Skeletal muscle tissue (tissue), 4 donors: ENCODE results near the gene HABP4. TPM values are rescaled to one million over a fixed set of nuclear protein-coding genes. Genes with fewer than 3 reads are reported as not detected.

Experiments used
- H3K27ac ChIP-seq: one replicate; pipeline ENCODE4 v1.7.0; 2013; ENCODE audit warnings: mild to moderate bottlenecking, low read depth, low read length, inconsistent platforms
- H3K27me3 ChIP-seq, 3 donors: one replicate each; pipeline ENCODE4 v1.7.0; 2013; ENCODE audit warnings: low read length in 3 of 3; ENCODE audit not compliant: control insufficient read depth in 3 of 3, insufficient read depth in 3 of 3
- H3K36me3 ChIP-seq, 3 donors: one replicate each; pipeline ENCODE4 v1.7.0; 2013; ENCODE audit warnings: low read length in 3 of 3; ENCODE audit not compliant: control insufficient read depth in 3 of 3, insufficient read depth in 3 of 3
- H3K4me1 ChIP-seq, 3 donors: one replicate each; pipeline ENCODE4 v1.7.0; 2013; ENCODE audit warnings: low read length in 3 of 3, mild to moderate bottlenecking in 3 of 3; ENCODE audit not compliant: control insufficient read depth in 3 of 3, insufficient read depth in 3 of 3
- H3K4me3 ChIP-seq, 3 donors: one replicate each; pipeline ENCODE4 v1.7.0; 2013; ENCODE audit warnings: low read length in 3 of 3
- H3K9ac ChIP-seq, 3 donors: one replicate each; pipeline ENCODE4 v1.7.0; 2013; ENCODE audit warnings: low read length in 3 of 3, mild to moderate bottlenecking in 3 of 3, moderate library complexity in 2 of 3, low read depth in 1 of 3
- H3K9me3 ChIP-seq, 3 donors: one replicate each; pipeline ENCODE4 v1.7.0; 2013; ENCODE audit warnings: low read length in 3 of 3; ENCODE audit not compliant: control insufficient read depth in 3 of 3
- total RNA-seq: library from RNA; depleted of rRNA; stranded (reverse); fragments of >200 nt; gene quantifications from one replicate; pipeline ENCODE4 v1.2.3, GENCODE V29; 2014
- donor health status: Osteomylitis.

HABP4 gene
- total RNA-seq, 1 donor from 2014 or later, result 8.4 TPM

- Histone ChIP-seq H3K4me1 (peaks cover 10 to 13% (median 11%) of the 10 kb centered on the region in 3 donors), H3K27me3 (no peaks in the 10 kb centered on the region), H3K4me3 (no peak overlapping the region), H3K9ac (no peak overlapping the region), H3K27ac (no peak overlapping the region), H3K9me3 (no peaks in the 10 kb centered on the region), H3K36me3 (peaks cover 17 to 30% (median 24%) of the 10 kb centered on the region in 3 donors)
Measured at GRCh38 chr9:96485280-96485679, 35.3 kb downstream of the HABP4 start.

GRCh38 chr9:96486386-96487028 lies 36.5 kb downstream of the HABP4 start:
- Histone ChIP-seq H3K27me3 (no peaks in the 10 kb centered on the region), H3K4me3 (peak overlapping the region in 2 of 3 donors; percentile 30 to 36), H3K4me1 (peaks cover 10 to 13% (median 11%) of the 10 kb centered on the region in 3 donors), H3K9me3 (no peaks in the 10 kb centered on the region), H3K9ac (peak overlapping the region in 1 of 3 donors; percentile 57), H3K36me3 (peaks cover 19 to 40% (median 33%) of the 10 kb centered on the region in 3 donors), H3K27ac (peak overlapping the region; percentile 68)

GRCh38 chr9:96487029-96487396 lies 37.0 kb downstream of the HABP4 start:
- Histone ChIP-seq H3K9me3 (no peaks in the 10 kb centered on the region), H3K9ac (peak overlapping the region in 1 of 3 donors; percentile 57), H3K4me3 (peak overlapping the region in 1 of 3 donors; percentile 36), H3K4me1 (peaks cover 10 to 13% (median 11%) of the 10 kb centered on the region in 3 donors), H3K27me3 (no peaks in the 10 kb centered on the region), H3K27ac (peak overlapping the region; percentile 68), H3K36me3 (peaks cover 24 to 45% (median 37%) of the 10 kb centered on the region in 3 donors)

GRCh38 chr9:96487949-96488348 lies 38.0 kb downstream of the HABP4 start:
- H3K36me3 ChIP-seq, result peaks cover 25 to 49% (median 39%) of the 10 kb centered on the region in 3 donors
- peak overlapping the region; percentile 1 for H3K27ac ChIP-seq
- H3K9ac ChIP-seq, result no peak overlapping the region
- H3K4me1 ChIP-seq, result peaks cover 10 to 13% (median 11%) of the 10 kb centered on the region in 3 donors
- no peak overlapping the region for H3K4me3 ChIP-seq
- no peaks in the 10 kb centered on the region for H3K27me3 ChIP-seq
- H3K9me3 ChIP-seq, result no peaks in the 10 kb centered on the region

- Histone ChIP-seq H3K9me3 (no peaks in the 10 kb centered on the region), H3K4me3 (no peak overlapping the region), H3K4me1 (peaks cover 10 to 15% (median 13%) of the 10 kb centered on the region in 3 donors), H3K9ac (no peak overlapping the region), H3K27me3 (no peaks in the 10 kb centered on the region), H3K36me3 (peaks cover 27 to 47% (median 38%) of the 10 kb centered on the region in 3 donors), H3K27ac (no peak overlapping the region)
Measured at GRCh38 chr9:96489482-96489979, 39.6 kb downstream of the HABP4 start.

- Histone ChIP-seq H3K27ac (no peak overlapping the region), H3K9me3 (no peaks in the 10 kb centered on the region), H3K4me3 (no peak overlapping the region), H3K27me3 (no peaks in the 10 kb centered on the region), H3K4me1 (peaks cover 10 to 15% (median 13%) of the 10 kb centered on the region in 3 donors), H3K36me3 (peaks cover 24 to 39% (median 31%) of the 10 kb centered on the region in 3 donors), H3K9ac (no peak overlapping the region)
Measured at GRCh38 chr9:96490534-96491078, 40.6 kb downstream of the HABP4 start.

- no peak overlapping the region for H3K4me3 ChIP-seq
- H3K27me3 ChIP-seq, result no peaks in the 10 kb centered on the region
Measured at GRCh38 chr9:96491079-96491879, 41.3 kb downstream of the HABP4 start.

GRCh38 chr9:96491880-96492525 lies 42.0 kb downstream of the HABP4 start:
- Histone ChIP-seq H3K36me3 (peaks cover 24 to 39% (median 31%) of the 10 kb centered on the region in 3 donors), H3K27ac (no peak overlapping the region)

More at GRCh38 chr9:96491079-96491879, 41.3 kb downstream of the HABP4 start:
- peaks cover 8 to 12% (median 9%) of the 10 kb centered on the region in 3 donors for H3K4me1 ChIP-seq
- no peak overlapping the region for H3K9ac ChIP-seq
- H3K27ac ChIP-seq, result no peak overlapping the region
- H3K36me3 ChIP-seq, result peaks cover 24 to 39% (median 31%) of the 10 kb centered on the region in 3 donors
- no peaks in the 10 kb centered on the region for H3K9me3 ChIP-seq

GRCh38 chr9:96492993-96493531 lies 43.1 kb downstream of the HABP4 start:
- Histone ChIP-seq H3K4me1 (peaks cover 0 to 3% (median 0%) of the 10 kb centered on the region in 3 donors), H3K4me3 (no peak overlapping the region), H3K9ac (no peak overlapping the region), H3K36me3 (peaks cover 24 to 39% (median 31%) of the 10 kb centered on the region in 3 donors), H3K27me3 (no peaks in the 10 kb centered on the region), H3K9me3 (no peaks in the 10 kb centered on the region), H3K27ac (no peak overlapping the region)

More at GRCh38 chr9:96491880-96492525, 42.0 kb downstream of the HABP4 start:
- no peak overlapping the region for H3K4me3 ChIP-seq
- H3K27me3 ChIP-seq, result no peaks in the 10 kb centered on the region
- peaks cover 1 to 4% (median 2%) of the 10 kb centered on the region in 3 donors for H3K4me1 ChIP-seq
- no peaks in the 10 kb centered on the region for H3K9me3 ChIP-seq
- H3K9ac ChIP-seq, result no peak overlapping the region
